SK-MEL-5 (cell line): ENCODE measurements around the gene RASAL3. TPM values are rescaled to one million over a fixed set of nuclear protein-coding genes. Genes with fewer than 3 reads are reported as not detected.
A peak's percentile ranks its signal among the peaks of the same experiment; 100 is the strongest.

Source experiments
- DNase-seq: peaks from one replicate; pipeline ENCODE4 v3.0.0-alpha.2; 2016; ENCODE audit warnings: low read depth, low spot score
- in situ Hi-C: cut with HindIII; loops from 2 replicates; pipeline ENCODE4 v1.10.0; 2016; ENCODE audit warnings: low sequenced_read_pairs, high pct_unique_total_duplicates, low pct_unique_long_range_greater_than_20kb
- total RNA-seq: library from RNA; depleted of rRNA; stranded (reverse); fragments of >200 nt; shearing (Covaris generic); gene quantifications from 2 replicates; pipeline ENCODE4 v1.2.3, GENCODE V29; 2014

RASAL3 gene
- total RNA-seq, 1 experiment from 2014 or later = not detected

- in situ Hi-C loops = no loop called here
- no peak for DNase-seq
These were observed 35.2 kb downstream of the RASAL3 start for GRCh38 chr19:15428956-15429824.

GRCh38 chr19:15427991-15428471 lies 36.3 kb downstream of the RASAL3 start:
- in situ Hi-C loops = no loop called here

GRCh38 chr19:15427350-15427700 lies 37.0 kb downstream of the RASAL3 start:
- in situ Hi-C loops = no loop called here
- no peak for DNase-seq

More at GRCh38 chr19:15427991-15428471, 36.3 kb downstream of the RASAL3 start:
- DNase-seq = no peak

- peak; percentile 24 for DNase-seq
- in situ Hi-C loops = no loop called here
These were observed 37.6 kb downstream of the RASAL3 start for GRCh38 chr19:15426485-15427349.

- no peak for DNase-seq
- in situ Hi-C loops = no loop called here
These were observed 38.9 kb downstream of the RASAL3 start for GRCh38 chr19:15425321-15425950.

GRCh38 chr19:15424692-15425272 lies 39.6 kb downstream of the RASAL3 start:
- in situ Hi-C loops = no loop called here
- DNase-seq = no peak

GRCh38 chr19:15424121-15424520 lies 40.2 kb downstream of the RASAL3 start:
- DNase-seq = no peak
- in situ Hi-C loops = no loop called here

GRCh38 chr19:15423130-15423529 lies 41.2 kb downstream of the RASAL3 start:
- DNase-seq = no peak

GRCh38 chr19:15422296-15423075 lies 41.9 kb downstream of the RASAL3 start:
- no peak for DNase-seq
- in situ Hi-C loops = no loop called here

More at GRCh38 chr19:15423130-15423529, 41.2 kb downstream of the RASAL3 start:
- in situ Hi-C loops = no loop called here

GRCh38 chr19:15421721-15422260 lies 42.6 kb downstream of the RASAL3 start:
- no peak for DNase-seq
- in situ Hi-C loops = no loop called here

GRCh38 chr19:15421136-15421695 lies 43.1 kb downstream of the RASAL3 start:
- in situ Hi-C loops = no loop called here
- no peak for DNase-seq

GRCh38 chr19:15419413-15420025 lies 44.8 kb downstream of the RASAL3 start:
- DNase-seq = no peak
- in situ Hi-C loops = no loop called here

- in situ Hi-C loops = no loop called here
- peak; percentile 99 for DNase-seq
These were observed 45.5 kb downstream of the RASAL3 start, which contains the start of gene AKAP8L for GRCh38 chr19:15418579-15419412. Gene AKAP8L (minus strand): TSS chr19:15418988. CDS start chr19:15418923, 65 bp downstream.

- in situ Hi-C loops = no loop called here
- no peak for DNase-seq
These were observed 46.1 kb downstream of the RASAL3 start for GRCh38 chr19:15418231-15418578.

- in situ Hi-C loops = no loop called here
These were observed 46.6 kb downstream of the RASAL3 start for GRCh38 chr19:15417699-15418098.

More at GRCh38 chr19:15417699-15418098, 46.6 kb downstream of the RASAL3 start:
- no peak for DNase-seq
